ENCODE measurements around the gene DHX38. TPM values are rescaled to one million over a fixed set of nuclear protein-coding genes. Genes with fewer than 3 reads are reported as not detected.
A peak's percentile ranks its signal among the peaks of the same experiment; 100 is the strongest.

Gene DHX38
- total and polyA plus RNA-seq, 2 of the 13 experiments (the other 11 are each of a cell fraction or from before 2014, with no cell fraction given): 54.4 to 85.9 TPM

- TF ChIP-seq TFDP1 (CRISPR knock-in tag; IDR thresholded peaks at IDR 0.05; ENCODE audit: borderline replicate concordance): peak; percentile 69; the same call in 1 of the 2 replicates
- TF ChIP-seq ZBTB1 (CRISPR knock-in tag; IDR thresholded peaks at IDR 0.05; ENCODE audit: borderline replicate concordance): no peak
- no peak for TF ChIP-seq ZNF790 (CRISPR knock-in tag; IDR thresholded peaks at IDR 0.05; ENCODE audit: borderline replicate concordance)
- no peak for TF ChIP-seq BRF2 (CRISPR knock-in tag; IDR thresholded peaks at IDR 0.05)
- TF ChIP-seq ADNP (CRISPR knock-in tag; IDR thresholded peaks at IDR 0.05): no peak
- TF ChIP-seq CHD2 (IDR thresholded peaks at IDR 0.05; ENCODE audit: low read depth, low read length): no peak; the same call in 1 of the 2 replicates
- no peak; the same call in 1 of the 2 replicates for TF ChIP-seq KMT2A (CRISPR knock-in tag; IDR thresholded peaks at IDR 0.05)
- no peak for TF ChIP-seq ZSCAN22 (CRISPR knock-in tag; IDR thresholded peaks at IDR 0.05)
- 0 out of 2 replicates have a peak, but pooled peaks have one; percentile 10 for TF ChIP-seq MEIS1 (CRISPR knock-in tag; IDR thresholded peaks at IDR 0.05; ENCODE audit: borderline replicate concordance)
- TF ChIP-seq ZNF414 (CRISPR knock-in tag; IDR thresholded peaks at IDR 0.05): no peak
- TF ChIP-seq ZSCAN29 (CRISPR knock-in tag; conservative IDR thresholded peaks at IDR 0.05): no peak
- peak; percentile 64; the same call in 1 of the 2 replicates for TF ChIP-seq MED1 (CRISPR knock-in tag; IDR thresholded peaks at IDR 0.05)
- TF ChIP-seq ZNF180 (CRISPR knock-in tag; IDR thresholded peaks at IDR 0.05; ENCODE audit: borderline replicate concordance, low read depth): 0 out of 2 replicates have a peak, but pooled peaks have one; percentile 24
- 0 out of 2 replicates have a peak, but pooled peaks have one; percentile 20 for TF ChIP-seq SP140L (CRISPR knock-in tag; IDR thresholded peaks at IDR 0.05; ENCODE audit: borderline replicate concordance)
- peak; percentile 80; the same call in 1 of the 2 replicates for TF ChIP-seq TSC22D2 (CRISPR knock-in tag; IDR thresholded peaks at IDR 0.05; ENCODE audit: borderline replicate concordance)
- TF ChIP-seq TRIM24 (CRISPR knock-in tag; IDR thresholded peaks at IDR 0.05): no peak
- TF ChIP-seq ZNF570 (CRISPR knock-in tag; IDR thresholded peaks at IDR 0.05; ENCODE audit: borderline replicate concordance): no peak; the same call in 1 of the 2 replicates
- peak; percentile 98 for TF ChIP-seq HOXA3 (CRISPR knock-in tag; IDR thresholded peaks at IDR 0.05)
- TF ChIP-seq ZBTB43 (CRISPR knock-in tag; conservative IDR thresholded peaks at IDR 0.05): peak; percentile 26
- peak; percentile 71; the same call in 1 of the 2 replicates for TF ChIP-seq NFATC3 (CRISPR knock-in tag; IDR thresholded peaks at IDR 0.05)
- TF ChIP-seq CENPBD1 (CRISPR knock-in tag; IDR thresholded peaks at IDR 0.05; ENCODE audit: borderline replicate concordance, low read depth): no peak
- no peak; the same call in 1 of the 2 replicates for TF ChIP-seq ATF7-NPFF (CRISPR knock-in tag; IDR thresholded peaks at IDR 0.05; ENCODE audit: low read depth)
- peak; percentile 22 for TF ChIP-seq SIN3B (IDR thresholded peaks at IDR 0.05; ENCODE audit: low read length)
- no peak for TF ChIP-seq TOPORS (CRISPR knock-in tag; IDR thresholded peaks at IDR 0.05)
- peak; percentile 75 for TF ChIP-seq HCFC1 (IDR thresholded peaks at IDR 0.05; ENCODE audit: low read depth, low read length)
- TF ChIP-seq SP1 (IDR thresholded peaks at IDR 0.05): no peak
- TF ChIP-seq SP1 (CRISPR knock-in tag; IDR thresholded peaks at IDR 0.05): peak; percentile 79
These were observed at the start of gene DHX38, which contains the start of gene TXNL4B (continued) for GRCh38 chr16:72093448-72094265.
